ENCODE measurements around the gene MISP. TPM values are rescaled to one million over a fixed set of nuclear protein-coding genes. Genes with fewer than 3 reads are reported as not detected.

MISP gene
- total and polyA plus RNA-seq, 2 donors (not counting 1 experiment from before 2014, with no cell fraction given) = not detected

GRCh38 chr19:765179-765738 lies 14.3 kb downstream of the MISP start:
- Histone ChIP-seq H3K4me3 (ENCODE audit: control extremely low read depth in 1 of 5, extremely low read depth in 1 of 5, insufficient read depth in 1 of 5, low read depth in 2 of 5, low read length in 4 of 5) (no peak overlapping the region), H3K27me3 (replicated peaks in 1 of 4; ENCODE audit: control extremely low read depth in 1 of 4, control insufficient read depth in 3 of 4, insufficient read depth in 4 of 4, low read length in 3 of 4) (peaks cover 0 to 22% (median 0%) of the 10 kb centered on the region in 4 experiments), H3K4me1 (ENCODE audit: control insufficient read depth in 2 of 2, insufficient read depth in 2 of 2, low read length in 2 of 2) (peaks cover 0 to under 1% of the 10 kb centered on the region in 2 donors), H3K9ac (ENCODE audit: low read length) (no peak overlapping the region), H3K9me3 (ENCODE audit: control extremely low read depth in 1 of 3, control insufficient read depth in 2 of 3, insufficient read depth in 1 of 3, low read length in 2 of 3) (peaks cover 0 to 16% (median 0%) of the 10 kb centered on the region in 3 donors), H3K36me3 (replicated peaks in 1 of 2; ENCODE audit: control extremely low read depth in 1 of 2, control insufficient read depth in 1 of 2, extremely low read depth in 1 of 2, insufficient read depth in 2 of 2, low read length in 1 of 2) (no peaks in the 10 kb centered on the region), H3K79me2 (ENCODE audit: control insufficient read depth, insufficient read depth, low read length) (no peaks in the 10 kb centered on the region), H3K27ac (ENCODE audit: low read length in 2 of 2) (no peak overlapping the region), H3K4me2 (replicated peaks; ENCODE audit: low read depth, low read length, poor library complexity, severe bottlenecking) (no peak overlapping the region), H4K20me1 (ENCODE audit: control insufficient read depth, insufficient read depth, low read length, poor library complexity, severe bottlenecking) (no peaks in the 10 kb centered on the region), H2AFZ (ENCODE audit: insufficient read depth, low read depth, low read length, poor library complexity, severe bottlenecking) (no peak overlapping the region)
- no peaks in the 10 kb centered on the region for H3K9me3 Mint-ChIP-seq (ENCODE audit: insufficient read depth)
- intact Hi-C loops (cut with micrococcal nuclease) = no loop called here
- no peak for TF ChIP-seq EZH2 (IDR thresholded peaks at IDR 0.05; ENCODE audit: borderline replicate concordance, insufficient read depth, low read depth, low read length, poor library complexity, severe bottlenecking)
- TF ChIP-seq CTCF (IDR thresholded peaks at IDR 0.05) = no peak
- POLR2A ChIA-PET = no interaction called here
- ATAC-seq (ENCODE audit: low read depth) (no peak), DNase-seq (peak; percentile 5)
- H3K4me3 Mint-ChIP-seq = no peak overlapping the region
- 100% methylated on average over 5 of the region's 7 CpGs for WGBS (ENCODE audit: insufficient coverage)
- no peak overlapping the region for H3K27ac Mint-ChIP-seq
- CTCF ChIA-PET = no interaction called here
- peaks cover 5% of the 10 kb centered on the region for H3K27me3 Mint-ChIP-seq
- H3K4me1 Mint-ChIP-seq = peaks cover under 1% of the 10 kb centered on the region

GRCh38 chr19:768424-768823 lies 17.5 kb downstream of the MISP start:
- no peak overlapping the region for H3K4me3 Mint-ChIP-seq

More at GRCh38 chr19:768424-768823, 17.5 kb downstream of the MISP start:
- Histone ChIP-seq H3K4me2 (replicated peaks; ENCODE audit: low read depth, low read length, poor library complexity, severe bottlenecking) (no peak overlapping the region), H3K4me3 (ENCODE audit: control extremely low read depth in 1 of 5, extremely low read depth in 1 of 5, insufficient read depth in 1 of 5, low read depth in 2 of 5, low read length in 4 of 5) (no peak overlapping the region), H3K36me3 (replicated peaks in 1 of 2; ENCODE audit: control extremely low read depth in 1 of 2, control insufficient read depth in 1 of 2, extremely low read depth in 1 of 2, insufficient read depth in 2 of 2, low read length in 1 of 2) (no peaks in the 10 kb centered on the region), H3K9me3 (ENCODE audit: control extremely low read depth in 1 of 3, control insufficient read depth in 2 of 3, insufficient read depth in 1 of 3, low read length in 2 of 3) (peaks cover 0 to 6% (median 0%) of the 10 kb centered on the region in 3 donors), H3K79me2 (ENCODE audit: control insufficient read depth, insufficient read depth, low read length) (no peaks in the 10 kb centered on the region), H3K27me3 (replicated peaks in 1 of 4; ENCODE audit: control extremely low read depth in 1 of 4, control insufficient read depth in 3 of 4, insufficient read depth in 4 of 4, low read length in 3 of 4) (peaks cover 0 to 31% (median 0%) of the 10 kb centered on the region in 4 experiments), H3K27ac (ENCODE audit: low read length in 2 of 2) (no peak overlapping the region), H3K9ac (ENCODE audit: low read length) (no peak overlapping the region), H2AFZ (ENCODE audit: insufficient read depth, low read depth, low read length, poor library complexity, severe bottlenecking) (no peak overlapping the region), H3K4me1 (ENCODE audit: control insufficient read depth in 2 of 2, insufficient read depth in 2 of 2, low read length in 2 of 2) (peaks cover 0 to 3% of the 10 kb centered on the region in 2 donors), H4K20me1 (ENCODE audit: control insufficient read depth, insufficient read depth, low read length, poor library complexity, severe bottlenecking) (no peaks in the 10 kb centered on the region)
- intact Hi-C loops (cut with micrococcal nuclease) = no loop called here
- ChIA-PET POLR2A (no interaction called here), CTCF (interaction anchor here (1.0 to 1.5 kb wide), 2 partner anchors 155 to 216 kb away, joined by 5 read pairs; partner anchors contain the start of gene WDR18)
- peaks cover 10% of the 10 kb centered on the region for H3K27me3 Mint-ChIP-seq
- ATAC-seq (ENCODE audit: low read depth) (no peak), DNase-seq (no peak)
- peaks cover 2% of the 10 kb centered on the region for H3K4me1 Mint-ChIP-seq
- 94% methylated on average over 11 of the region's 14 CpGs for WGBS (ENCODE audit: insufficient coverage)
- no peak for TF ChIP-seq CTCF (IDR thresholded peaks at IDR 0.05)
- TF ChIP-seq EZH2 (IDR thresholded peaks at IDR 0.05; ENCODE audit: borderline replicate concordance, insufficient read depth, low read depth, low read length, poor library complexity, severe bottlenecking) = no peak
- H3K27ac Mint-ChIP-seq = no peak overlapping the region
- no peaks in the 10 kb centered on the region for H3K9me3 Mint-ChIP-seq (ENCODE audit: insufficient read depth)
